ENCODE data around the gene SMC6.

The SMC6 gene

DNA sequence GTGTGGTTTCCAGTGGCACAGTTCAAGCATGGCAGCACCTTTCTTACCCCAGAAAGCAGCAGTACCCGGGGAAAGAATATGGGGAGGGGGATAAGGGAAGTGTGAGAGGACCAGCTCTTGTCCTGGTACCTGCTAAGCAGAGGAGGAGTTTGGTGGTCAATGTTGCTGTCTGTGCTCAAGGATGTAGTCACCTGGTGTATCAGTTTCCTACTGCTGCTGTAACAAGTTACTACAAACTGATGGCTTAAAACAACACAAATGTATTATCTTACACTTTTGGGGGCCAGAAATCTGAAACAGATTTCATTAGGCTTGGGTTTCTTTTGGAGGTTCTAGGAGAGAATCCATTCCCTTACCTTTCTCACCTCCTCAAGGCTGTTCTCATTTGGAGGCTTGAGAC, 135.7 kb downstream of the SMC6 start:
- DNase-seq: no peak
- Mint-ChIP-seq H3K9me3 (no peaks in the 10 kb centered on the region), H3K27ac (no peak overlapping the region), H3K4me1 (no peaks in the 10 kb centered on the region), H3K27me3 (peaks cover 35% of the 10 kb centered on the region), H3K36me3 (no peaks in the 10 kb centered on the region), H3K4me3 (no peak overlapping the region)
- CTCF ChIA-PET: no interaction called here

DNA sequence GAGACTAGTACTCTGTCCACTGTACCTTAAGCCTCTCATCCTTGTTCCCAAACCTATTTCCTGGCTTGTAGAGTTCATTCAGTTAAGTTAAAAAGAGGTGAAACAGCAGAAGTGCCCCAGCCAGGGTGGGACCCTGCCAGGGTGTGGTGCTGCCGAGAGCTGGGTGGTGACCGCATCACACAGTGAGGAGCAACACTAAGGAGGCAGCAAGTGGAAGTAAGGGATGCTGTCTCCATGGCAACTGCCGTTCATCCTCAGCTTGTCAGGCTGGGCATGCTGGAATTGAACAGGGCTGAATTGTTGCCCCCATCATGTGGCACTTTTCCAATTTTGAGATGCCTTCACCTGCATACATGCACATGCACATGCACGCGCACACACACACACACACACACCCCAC, 136.1 kb downstream of the SMC6 start:
- Mint-ChIP-seq H3K36me3 (no peaks in the 10 kb centered on the region), H3K4me1 (no peaks in the 10 kb centered on the region), H3K27me3 (peaks cover 34% of the 10 kb centered on the region), H3K9me3 (no peaks in the 10 kb centered on the region), H3K27ac (no peak overlapping the region), H3K4me3 (no peak overlapping the region)
- CTCF ChIA-PET: no interaction called here
- no peak for DNase-seq

DNA sequence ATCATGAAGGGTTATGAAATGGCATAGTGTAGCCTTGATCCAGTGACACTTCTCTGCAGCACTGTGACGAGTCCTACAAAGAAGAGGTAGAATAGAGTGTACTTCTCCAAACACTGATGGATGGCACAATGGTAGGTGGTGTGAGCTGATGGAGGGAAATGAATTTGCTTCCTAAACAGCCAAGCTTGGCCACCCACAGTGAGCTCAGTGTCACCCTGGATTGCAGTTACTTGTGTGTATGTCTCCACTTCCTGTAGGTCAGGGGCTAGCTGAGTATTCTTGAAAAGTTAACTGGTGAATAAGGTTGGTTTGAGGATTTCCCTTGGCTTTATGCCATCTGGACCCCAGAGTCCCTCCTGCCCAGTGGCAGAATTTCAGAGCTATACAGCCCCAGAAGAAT, 137.2 kb downstream of the SMC6 start:
- Mint-ChIP-seq H3K36me3 (no peaks in the 10 kb centered on the region), H3K4me3 (no peak overlapping the region), H3K9me3 (no peaks in the 10 kb centered on the region), H3K27me3 (peaks cover 29% of the 10 kb centered on the region), H3K27ac (no peak overlapping the region), H3K4me1 (no peaks in the 10 kb centered on the region)
- CTCF ChIA-PET: no interaction called here
- no peak for DNase-seq

DNA sequence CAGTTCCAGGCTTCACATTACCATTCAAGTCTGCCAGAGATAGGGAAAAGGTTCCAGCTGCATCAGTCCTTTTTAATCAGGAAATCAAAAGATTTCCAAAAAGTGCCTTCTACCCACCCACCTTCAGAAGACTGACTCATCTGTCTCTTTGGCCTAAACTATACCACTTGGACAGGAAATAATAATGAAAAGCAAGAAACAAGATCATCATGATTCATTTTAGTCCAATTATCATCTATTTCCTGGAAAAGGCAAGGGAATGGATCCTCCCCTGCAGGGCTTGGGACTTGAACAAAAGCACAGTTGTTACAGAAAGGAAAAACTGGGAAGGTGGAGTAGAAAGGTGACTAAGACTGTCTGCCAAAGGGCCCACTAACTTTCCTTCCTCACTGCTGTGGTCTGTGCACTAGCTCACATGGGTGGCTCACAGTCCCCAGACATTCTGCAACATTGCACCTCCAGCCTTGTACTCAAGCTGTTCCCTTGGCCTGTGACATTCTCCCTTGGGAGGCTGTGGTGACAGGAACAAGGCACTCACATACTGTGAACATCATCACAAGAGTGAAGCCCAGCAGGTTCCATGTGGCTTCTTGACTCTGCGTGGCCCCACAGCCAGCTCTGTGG, 137.8 kb downstream of the SMC6 start:
- H3K27me3 Mint-ChIP-seq: peaks cover 25% of the 10 kb centered on the region
- no peak for DNase-seq
- H3K36me3 Mint-ChIP-seq: no peaks in the 10 kb centered on the region
- H3K27ac Mint-ChIP-seq: no peak overlapping the region
- CTCF ChIA-PET: no interaction called here
- H3K4me3 Mint-ChIP-seq: no peak overlapping the region
- no peaks in the 10 kb centered on the region for H3K9me3 Mint-ChIP-seq
- no peaks in the 10 kb centered on the region for H3K4me1 Mint-ChIP-seq

DNA sequence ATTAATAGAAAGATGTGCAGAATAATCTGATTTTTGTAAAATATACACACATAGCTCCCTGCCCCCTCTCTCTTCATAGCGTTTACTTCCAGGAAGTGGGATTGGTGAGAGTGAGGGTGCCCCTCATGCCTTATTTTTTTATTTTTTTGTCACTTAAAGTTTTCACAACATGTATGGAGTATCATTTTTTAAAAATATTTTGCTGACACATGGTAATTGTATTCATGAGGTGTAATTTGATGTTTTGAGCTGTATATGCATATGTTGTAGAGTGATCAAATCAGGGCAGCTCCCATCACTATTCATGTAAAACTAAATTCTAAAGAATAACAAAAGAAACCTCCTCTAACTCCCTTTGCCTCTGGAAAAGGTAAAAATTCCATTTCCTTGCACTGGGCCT, 138.5 kb downstream of the SMC6 start:
- no peak for DNase-seq
- CTCF ChIA-PET: no interaction called here
- Mint-ChIP-seq H3K36me3 (no peaks in the 10 kb centered on the region), H3K27me3 (peaks cover 24% of the 10 kb centered on the region), H3K4me1 (no peaks in the 10 kb centered on the region), H3K9me3 (no peaks in the 10 kb centered on the region), H3K4me3 (no peak overlapping the region), H3K27ac (no peak overlapping the region)

GRCh38 chr2:17614174-17614930, 139.3 kb downstream of the SMC6 start:
- Mint-ChIP-seq H3K9me3 (no peaks in the 10 kb centered on the region), H3K27ac (no peak overlapping the region), H3K4me1 (no peaks in the 10 kb centered on the region), H3K36me3 (no peaks in the 10 kb centered on the region), H3K27me3 (peaks cover 21% of the 10 kb centered on the region), H3K4me3 (no peak overlapping the region)
- no peak for DNase-seq
- CTCF ChIA-PET: no interaction called here

Data from activated naive CD4-positive, alpha-beta T cell treated with anti-CD3 and anti-CD28 coated beads, Interleukin-2, amount 10 ng/mL, durations not matched to agents 7 days and 5 days (primary cell).